Thymus (tissue), 11 donors: ENCODE data around the gene EVX1. TPM values are rescaled to one million over a fixed set of nuclear protein-coding genes. Genes with fewer than 3 reads are reported as not detected.
A peak's percentile ranks its signal among the peaks of the same experiment; 100 is the strongest.

Experiments
- DNase-seq, 9 donors: peaks; one replicate each; pipeline ENCODE4 v3.0.0-alpha.2; 2013; ENCODE audit warnings: low spot score in 9 of 9, low read depth in 6 of 9, missing footprints in 1 of 9
- H3K27ac ChIP-seq, 2 donors: one replicate each; pipeline ENCODE4 v1.5.1; 2013; ENCODE audit warnings: control low read depth in 1 of 2, low read depth in 1 of 2, low read length in 1 of 2, mild to moderate bottlenecking in 1 of 2, moderate library complexity in 1 of 2
- H3K27me3 ChIP-seq, 2 donors: one replicate each; pipeline ENCODE4 v1.5.1; 2013; ENCODE audit warnings: low read length in 1 of 2; ENCODE audit not compliant: control insufficient read depth in 2 of 2, insufficient read depth in 1 of 2
- H3K36me3 ChIP-seq, 2 donors: one replicate each; pipeline ENCODE4 v1.5.1; 2013; ENCODE audit warnings: low read length in 1 of 2, mild to moderate bottlenecking in 1 of 2, moderate library complexity in 1 of 2; ENCODE audit not compliant: control insufficient read depth in 2 of 2, insufficient read depth in 2 of 2
- H3K4me1 ChIP-seq, 2 donors: one replicate each; pipeline ENCODE4 v1.5.1; 2013; ENCODE audit warnings: low read length in 2 of 2; ENCODE audit not compliant: control insufficient read depth in 2 of 2, insufficient read depth in 2 of 2
- H3K4me3 ChIP-seq, 2 donors: one replicate each; pipeline ENCODE4 v1.5.1; 2013; ENCODE audit warnings: low read length in 2 of 2, control low read depth in 1 of 2, mild to moderate bottlenecking in 1 of 2
- H3K9me3 ChIP-seq, 2 donors: one replicate each; pipeline ENCODE4 v1.5.1; 2013; ENCODE audit warnings: low read length in 1 of 2, mild to moderate bottlenecking in 1 of 2; ENCODE audit not compliant: control insufficient read depth in 2 of 2, insufficient read depth in 1 of 2
- WGBS: extraction: QIAGEN DNeasy Blood & Tissue Kit; methylation state at CpG from one replicate; pipeline ENCODE4 v1.1.7; 2013; 5-methylcytosine and 5-hydroxymethylcytosine counted together
- polyA plus RNA-seq: library from polyadenylated mRNA; stranded (reverse); fragments of 200-250 nt; gene quantifications from one replicate; pipeline ENCODE4 v1.2.3, GENCODE V29; 2013
- total RNA-seq: library from RNA; stranded (reverse); fragments of 120-200 nt; gene quantifications from one replicate; pipeline ENCODE4 v1.2.4, GENCODE V29; 2013
- donor health status: healthy.

EVX1 gene
- total and polyA plus RNA-seq, 2 donors, result 0.05 TPM; not detected in 1

GRCh38 chr7:27221201-27221797, 21.3 kb upstream of the EVX1 start:
- H3K36me3 ChIP-seq, result no peaks in the 10 kb centered on the region
- 95% methylated on average over 3 of the region's 3 CpGs for WGBS
- H3K27me3 ChIP-seq, result peaks cover 71 to 98% of the 10 kb centered on the region in 2 donors
- H3K9me3 ChIP-seq, result no peaks in the 10 kb centered on the region
- H3K4me3 ChIP-seq, result no peak overlapping the region
- H3K4me1 ChIP-seq, result no peaks in the 10 kb centered on the region
- H3K27ac ChIP-seq, result no peak overlapping the region
- DNase-seq, result no peak

DNA sequence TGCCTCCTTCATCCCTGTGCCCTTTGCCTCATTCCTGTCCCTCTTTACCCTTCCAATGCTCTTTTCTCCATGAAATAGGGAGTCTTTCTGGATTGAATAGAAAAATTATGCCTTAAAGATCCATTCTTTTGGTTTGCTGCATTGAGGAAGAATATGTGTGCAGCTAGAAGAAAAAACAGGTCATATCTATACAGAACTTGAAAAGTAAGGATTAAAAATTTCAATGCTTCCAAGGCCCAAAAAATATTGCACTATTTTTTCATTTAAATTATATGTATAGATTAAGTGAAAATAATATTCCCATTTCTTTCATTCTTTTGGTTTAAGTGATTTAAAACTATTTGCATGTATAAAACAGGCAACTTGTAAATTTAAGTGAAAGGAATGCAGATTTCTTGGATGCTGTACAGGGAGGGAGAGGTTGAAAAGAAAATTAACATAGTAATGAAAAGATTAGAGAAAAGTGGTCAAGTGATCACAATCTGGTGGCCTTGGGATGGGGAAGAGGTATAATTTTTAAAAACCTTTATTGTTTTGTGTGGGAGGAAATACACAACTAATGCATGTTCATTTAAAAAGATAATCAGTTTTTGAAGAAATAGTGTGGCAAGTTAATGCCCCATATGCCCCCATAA, 18.5 kb upstream of the EVX1 start:
- H3K9me3 ChIP-seq, result no peaks in the 10 kb centered on the region
- H3K27ac ChIP-seq, result no peak overlapping the region
- H3K27me3 ChIP-seq, result peaks cover 71 to 93% of the 10 kb centered on the region in 2 donors
- DNase-seq, result no peak
- H3K4me3 ChIP-seq, result no peak overlapping the region
- H3K4me1 ChIP-seq, result no peaks in the 10 kb centered on the region
- no peaks in the 10 kb centered on the region for H3K36me3 ChIP-seq

DNA sequence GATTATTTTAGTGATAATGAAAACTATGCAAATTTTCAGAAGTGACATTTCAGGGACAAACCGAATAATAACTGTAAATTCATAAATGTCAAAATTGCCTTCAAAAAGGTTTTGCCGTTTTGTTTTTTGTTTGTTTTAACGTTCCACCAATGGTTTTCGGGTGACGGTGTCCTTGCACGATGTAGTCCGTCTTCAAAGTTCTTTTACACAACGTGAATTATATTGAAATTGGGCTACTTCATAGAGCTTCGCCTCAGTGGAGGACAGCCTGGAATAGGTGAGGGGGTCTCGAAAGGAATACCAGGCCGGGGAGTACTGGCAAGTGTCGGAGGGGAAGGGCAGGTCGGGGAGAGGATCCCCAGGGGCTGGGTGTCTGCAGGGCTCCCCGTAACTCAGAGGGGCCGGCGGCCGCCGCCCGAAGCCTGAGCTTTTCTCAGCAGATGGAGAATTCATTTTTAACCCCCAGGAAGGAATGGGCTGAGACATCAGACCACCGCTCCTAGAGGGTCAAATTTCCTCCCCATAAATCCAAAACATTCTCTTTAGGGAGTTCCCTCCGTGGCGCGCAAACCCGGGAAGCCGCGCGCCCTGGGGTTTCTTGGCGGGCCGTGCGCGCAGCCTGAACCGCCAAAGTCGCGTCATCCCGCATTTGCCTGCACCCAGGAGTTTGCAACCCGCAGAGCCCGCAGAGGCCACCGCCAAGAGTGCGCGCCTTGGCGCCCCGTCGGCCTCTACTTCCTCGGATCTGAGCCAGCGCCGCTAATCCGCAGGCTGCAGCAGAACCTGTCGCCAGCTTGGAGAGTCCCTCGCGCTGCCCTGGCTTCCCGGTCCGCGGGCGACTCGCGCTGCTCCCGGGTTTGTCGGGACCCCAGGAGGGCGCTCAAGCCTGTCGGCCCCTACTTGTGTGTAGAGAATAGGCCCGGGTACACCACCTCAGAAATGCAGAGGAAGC, 17.3 kb upstream of the EVX1 start:
- Histone ChIP-seq H3K27ac (no peak overlapping the region), H3K9me3 (peaks cover 0 to 1% of the 10 kb centered on the region in 2 donors), H3K27me3 (peaks cover 64 to 92% of the 10 kb centered on the region in 2 donors), H3K4me1 (no peaks in the 10 kb centered on the region), H3K4me3 (no peak overlapping the region), H3K36me3 (no peaks in the 10 kb centered on the region)
- no peak for DNase-seq
- WGBS, result 6% methylated on average over 61 of the region's 61 CpGs

GRCh38 chr7:27229448-27229847, 13.2 kb upstream of the EVX1 start:
- no peak overlapping the region for H3K27ac ChIP-seq
- H3K27me3 ChIP-seq, result peaks cover 35 to 64% of the 10 kb centered on the region in 2 donors
- H3K9me3 ChIP-seq, result peaks cover 0 to 1% of the 10 kb centered on the region in 2 donors
- H3K4me1 ChIP-seq, result no peaks in the 10 kb centered on the region
- DNase-seq, result no peak
- H3K36me3 ChIP-seq, result no peaks in the 10 kb centered on the region
- no peak overlapping the region for H3K4me3 ChIP-seq
- WGBS, result 90% methylated on average over 4 of the region's 4 CpGs

DNA sequence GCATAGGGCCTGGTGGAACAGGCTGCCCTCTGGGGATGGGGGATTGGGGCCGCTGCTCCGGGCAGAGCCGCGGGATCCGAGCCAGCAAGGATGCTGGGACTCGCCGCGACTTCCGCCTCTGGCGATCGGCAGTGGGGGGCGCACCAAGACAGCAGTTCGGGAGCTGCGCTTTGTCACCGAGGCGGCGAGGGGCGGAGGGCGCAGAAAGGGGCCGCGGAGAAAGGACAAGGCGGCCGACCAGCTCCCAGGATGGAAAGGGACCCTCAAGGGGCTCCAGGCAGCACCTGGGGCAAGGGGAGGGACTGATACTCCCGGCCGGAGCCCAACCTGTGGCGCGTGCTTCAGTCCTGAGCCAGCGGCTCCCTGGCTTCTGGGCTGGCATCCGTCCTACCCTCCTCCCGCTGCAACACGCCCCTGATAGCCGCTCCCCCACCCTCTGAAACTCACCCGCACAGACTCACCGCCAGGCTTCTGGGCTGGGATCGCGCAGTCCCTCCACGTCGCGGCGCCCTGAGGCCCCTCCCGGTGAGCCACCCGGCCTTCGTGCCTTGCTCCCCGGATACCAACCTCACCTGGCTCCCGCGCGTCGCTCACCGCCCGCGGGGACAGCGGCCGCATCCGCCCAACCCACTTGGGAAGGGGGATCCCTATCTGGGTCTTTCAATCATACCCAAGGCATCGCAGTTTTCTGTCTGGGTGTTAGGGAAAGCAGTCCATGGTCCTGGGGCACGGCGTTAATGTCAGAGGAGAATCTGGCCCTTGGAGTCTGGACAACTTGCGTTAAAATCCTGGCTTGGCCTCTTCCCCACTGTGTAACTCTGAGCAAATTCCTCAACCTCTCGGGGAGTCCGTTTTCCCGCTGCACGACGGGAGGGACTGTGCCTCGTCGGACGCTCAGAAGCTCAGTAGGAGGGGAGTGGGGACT, 7.0 kb upstream of the EVX1 start:
- 7% methylated on average over 66 of the region's 66 CpGs for WGBS
- Histone ChIP-seq H3K27ac (no peak overlapping the region), H3K36me3 (no peaks in the 10 kb centered on the region), H3K9me3 (peaks cover 1 to 3% of the 10 kb centered on the region in 2 donors), H3K27me3 (peaks cover 58 to 76% of the 10 kb centered on the region in 2 donors), H3K4me1 (peaks cover 0 to 9% of the 10 kb centered on the region in 2 donors), H3K4me3 (peak overlapping the region in 1 of 2 donors; percentile 27)
- peak in 1 of 9 donors; percentile 13 for DNase-seq

GRCh38 chr7:27237735-27238334, 4.8 kb upstream of the EVX1 start:
- 93% methylated on average over 1 of the region's 1 CpG for WGBS
- peaks cover 74 to 92% of the 10 kb centered on the region in 2 donors for H3K27me3 ChIP-seq
- H3K27ac ChIP-seq, result no peak overlapping the region
- peaks cover 0 to 15% of the 10 kb centered on the region in 2 donors for H3K4me1 ChIP-seq
- peaks cover 1 to 3% of the 10 kb centered on the region in 2 donors for H3K9me3 ChIP-seq
- no peaks in the 10 kb centered on the region for H3K36me3 ChIP-seq
- no peak for DNase-seq
- no peak overlapping the region for H3K4me3 ChIP-seq

- Histone ChIP-seq H3K4me1 (peaks cover 0 to 15% of the 10 kb centered on the region in 2 donors), H3K36me3 (no peaks in the 10 kb centered on the region), H3K9me3 (peaks cover 1 to 3% of the 10 kb centered on the region in 2 donors), H3K4me3 (no peak overlapping the region), H3K27ac (no peak overlapping the region), H3K27me3 (peaks cover 85 to 100% of the 10 kb centered on the region in 2 donors)
- 29% methylated on average over 15 of the region's 15 CpGs for WGBS
- no peak for DNase-seq
These were observed 3.6 kb upstream of the EVX1 start for GRCh38 chr7:27238979-27239386.

- WGBS, result 3% methylated on average over 55 of the region's 55 CpGs
- Histone ChIP-seq H3K36me3 (no peaks in the 10 kb centered on the region), H3K4me3 (no peak overlapping the region), H3K4me1 (peaks cover 0 to 15% of the 10 kb centered on the region in 2 donors), H3K9me3 (peaks cover 1 to 3% of the 10 kb centered on the region in 2 donors), H3K27ac (no peak overlapping the region), H3K27me3 (peaks cover 87 to 100% of the 10 kb centered on the region in 2 donors)
- no peak for DNase-seq
These were observed 3.1 kb upstream of the EVX1 start for GRCh38 chr7:27239387-27240014.
